GM12878 (cell line): ENCODE data around the gene ADAMTS18.

Experiments used
- CEBPB ChIP-seq, 2 experiments: fragments of 150-350 bp in 1 of 2; IDR thresholded peaks; 2 replicates each; pipeline ENCODE4 v1.6.1; 2012 to 2014; ENCODE audit warnings: low read depth in 2 of 2, low read length in 2 of 2, borderline replicate concordance in 1 of 2, inconsistent platforms in 1 of 2
- CHD1 ChIP-seq: IDR thresholded peaks from 2 replicates; pipeline ENCODE4 v1.6.1; 2012; ENCODE audit warnings: low read depth, low read length, improper control_type of control experiment
- ETV6 ChIP-seq, 2 experiments: fragments of 450-650 bp in 1 of 2; IDR thresholded peaks in 1 of 2; conservative IDR thresholded peaks in 1 of 2; 2 replicates each; pipeline ENCODE4 v1.6.1; 2014; ENCODE audit warnings: antibody characterized with exemption in 1 of 2, borderline replicate concordance in 1 of 2, low read depth in 1 of 2, mild to moderate bottlenecking in 1 of 2, moderate library complexity in 1 of 2
- EZH2 ChIP-seq: IDR thresholded peaks from 2 replicates; pipeline ENCODE4 v1.6.1; 2012; ENCODE audit warnings: low read depth, mild to moderate bottlenecking, control low read depth, inconsistent platforms, low read length, borderline replicate concordance; ENCODE audit not compliant: control insufficient read depth
- FOS ChIP-seq: IDR thresholded peaks from 3 replicates; pipeline ENCODE4 v1.6.1; 2011; ENCODE audit warnings: borderline replicate concordance; ENCODE audit not compliant: insufficient read length; ENCODE audit errors: extremely low read depth
- POLR2A ChIP-seq: IDR thresholded peaks from 2 replicates; pipeline ENCODE4 v1.6.1; 2011; ENCODE audit warnings: low read depth, mild to moderate bottlenecking, low read length
- POLR2AphosphoS5 ChIP-seq: IDR thresholded peaks from 2 replicates; pipeline ENCODE4 v1.6.1; 2011; ENCODE audit warnings: mild to moderate bottlenecking, low read length, inconsistent platforms
- RCOR1 ChIP-seq: conservative IDR thresholded peaks from 2 replicates; pipeline ENCODE4 v1.6.1; 2012; ENCODE audit warnings: low read depth, low read length, improper control_type of control experiment
- TF ChIP-seq, protein P1 (sequence below), 3 experiments: IDR thresholded peaks in 2 of 3; conservative IDR thresholded peaks in 1 of 3; 2 replicates each; pipeline ENCODE4 v1.5.1; 2011; ENCODE audit warnings: low read depth in 3 of 3, low read length in 3 of 3, mild to moderate bottlenecking in 3 of 3, control low read depth in 2 of 3, moderate library complexity in 2 of 3, inconsistent platforms in 1 of 3, mixed read lengths in 1 of 3; ENCODE audit not compliant: control insufficient read depth in 2 of 3, insufficient read depth in 1 of 3; ENCODE audit errors: extremely low read depth in 1 of 3
- TF ChIP-seq, protein P2 (sequence below): IDR thresholded peaks from 2 replicates; pipeline ENCODE4 v1.6.1; 2012; ENCODE audit warnings: mild to moderate bottlenecking, low read depth, low read length
- TF ChIP-seq, protein P3 (sequence below): IDR thresholded peaks from 2 replicates; pipeline ENCODE4 v1.6.1; 2011; ENCODE audit warnings: low read depth, low read length, improper control_type of control experiment, borderline replicate concordance
- TF ChIP-seq, protein P4 (sequence below): fragments of 450-650 bp; IDR thresholded peaks from 2 replicates; pipeline ENCODE4 v1.6.1; 2017; ENCODE audit warnings: mild to moderate bottlenecking, low read depth, inconsistent platforms; ENCODE audit not compliant: poor library complexity, severe bottlenecking
- TF ChIP-seq, protein P5 (sequence below): IDR thresholded peaks from 2 replicates; pipeline ENCODE4 v1.6.1; 2011; ENCODE audit warnings: low read depth, mild to moderate bottlenecking, low read length, moderate library complexity, borderline replicate concordance; ENCODE audit errors: extremely low read depth

DNA sequence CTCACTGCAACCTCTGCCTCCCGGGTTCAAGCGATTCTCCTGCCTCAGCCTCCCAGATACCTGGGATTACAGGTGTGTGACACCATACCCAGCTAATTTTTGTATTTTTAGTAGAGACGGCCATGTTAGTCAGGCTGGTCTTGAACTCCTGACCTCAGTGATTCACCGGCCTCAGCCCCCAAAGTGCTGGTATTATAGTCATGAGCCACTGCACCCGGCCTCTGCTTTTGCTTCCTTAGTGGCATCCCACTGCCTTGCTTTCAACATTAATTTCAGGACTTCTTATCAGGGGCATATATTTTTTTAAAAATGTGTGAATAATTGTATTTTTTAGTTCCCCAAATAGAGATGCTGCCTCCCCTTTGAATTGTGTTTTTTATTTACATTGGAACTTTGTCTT, 136.8 kb downstream of the ADAMTS18 start:
- TF ChIP-seq, protein P1, sequence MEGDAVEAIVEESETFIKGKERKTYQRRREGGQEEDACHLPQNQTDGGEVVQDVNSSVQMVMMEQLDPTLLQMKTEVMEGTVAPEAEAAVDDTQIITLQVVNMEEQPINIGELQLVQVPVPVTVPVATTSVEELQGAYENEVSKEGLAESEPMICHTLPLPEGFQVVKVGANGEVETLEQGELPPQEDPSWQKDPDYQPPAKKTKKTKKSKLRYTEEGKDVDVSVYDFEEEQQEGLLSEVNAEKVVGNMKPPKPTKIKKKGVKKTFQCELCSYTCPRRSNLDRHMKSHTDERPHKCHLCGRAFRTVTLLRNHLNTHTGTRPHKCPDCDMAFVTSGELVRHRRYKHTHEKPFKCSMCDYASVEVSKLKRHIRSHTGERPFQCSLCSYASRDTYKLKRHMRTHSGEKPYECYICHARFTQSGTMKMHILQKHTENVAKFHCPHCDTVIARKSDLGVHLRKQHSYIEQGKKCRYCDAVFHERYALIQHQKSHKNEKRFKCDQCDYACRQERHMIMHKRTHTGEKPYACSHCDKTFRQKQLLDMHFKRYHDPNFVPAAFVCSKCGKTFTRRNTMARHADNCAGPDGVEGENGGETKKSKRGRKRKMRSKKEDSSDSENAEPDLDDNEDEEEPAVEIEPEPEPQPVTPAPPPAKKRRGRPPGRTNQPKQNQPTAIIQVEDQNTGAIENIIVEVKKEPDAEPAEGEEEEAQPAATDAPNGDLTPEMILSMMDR (IDR thresholded peaks at IDR 0.05 in 2 of 3, conservative IDR thresholded peaks at IDR 0.05 in 1 of 3; ENCODE audit: control insufficient read depth in 2 of 3, extremely low read depth in 1 of 3, insufficient read depth in 1 of 3, low read depth in 3 of 3, low read length in 3 of 3), result no peak
- TF ChIP-seq CEBPB (IDR thresholded peaks at IDR 0.05; ENCODE audit: borderline replicate concordance in 1 of 2, low read depth in 2 of 2, low read length in 2 of 2) (no peak), ETV6 (conservative IDR thresholded peaks at IDR 0.05 in 1 of 2, IDR thresholded peaks at IDR 0.05 in 1 of 2; ENCODE audit: borderline replicate concordance in 1 of 2, low read depth in 1 of 2) (no peak), POLR2AphosphoS5 (no peak), RCOR1 (no peak), FOS (no peak), CHD1 (no peak), POLR2A (no peak), EZH2 (no peak)
- TF ChIP-seq, protein P2, sequence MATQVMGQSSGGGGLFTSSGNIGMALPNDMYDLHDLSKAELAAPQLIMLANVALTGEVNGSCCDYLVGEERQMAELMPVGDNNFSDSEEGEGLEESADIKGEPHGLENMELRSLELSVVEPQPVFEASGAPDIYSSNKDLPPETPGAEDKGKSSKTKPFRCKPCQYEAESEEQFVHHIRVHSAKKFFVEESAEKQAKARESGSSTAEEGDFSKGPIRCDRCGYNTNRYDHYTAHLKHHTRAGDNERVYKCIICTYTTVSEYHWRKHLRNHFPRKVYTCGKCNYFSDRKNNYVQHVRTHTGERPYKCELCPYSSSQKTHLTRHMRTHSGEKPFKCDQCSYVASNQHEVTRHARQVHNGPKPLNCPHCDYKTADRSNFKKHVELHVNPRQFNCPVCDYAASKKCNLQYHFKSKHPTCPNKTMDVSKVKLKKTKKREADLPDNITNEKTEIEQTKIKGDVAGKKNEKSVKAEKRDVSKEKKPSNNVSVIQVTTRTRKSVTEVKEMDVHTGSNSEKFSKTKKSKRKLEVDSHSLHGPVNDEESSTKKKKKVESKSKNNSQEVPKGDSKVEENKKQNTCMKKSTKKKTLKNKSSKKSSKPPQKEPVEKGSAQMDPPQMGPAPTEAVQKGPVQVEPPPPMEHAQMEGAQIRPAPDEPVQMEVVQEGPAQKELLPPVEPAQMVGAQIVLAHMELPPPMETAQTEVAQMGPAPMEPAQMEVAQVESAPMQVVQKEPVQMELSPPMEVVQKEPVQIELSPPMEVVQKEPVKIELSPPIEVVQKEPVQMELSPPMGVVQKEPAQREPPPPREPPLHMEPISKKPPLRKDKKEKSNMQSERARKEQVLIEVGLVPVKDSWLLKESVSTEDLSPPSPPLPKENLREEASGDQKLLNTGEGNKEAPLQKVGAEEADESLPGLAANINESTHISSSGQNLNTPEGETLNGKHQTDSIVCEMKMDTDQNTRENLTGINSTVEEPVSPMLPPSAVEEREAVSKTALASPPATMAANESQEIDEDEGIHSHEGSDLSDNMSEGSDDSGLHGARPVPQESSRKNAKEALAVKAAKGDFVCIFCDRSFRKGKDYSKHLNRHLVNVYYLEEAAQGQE, result no peak
- TF ChIP-seq, protein P3, sequence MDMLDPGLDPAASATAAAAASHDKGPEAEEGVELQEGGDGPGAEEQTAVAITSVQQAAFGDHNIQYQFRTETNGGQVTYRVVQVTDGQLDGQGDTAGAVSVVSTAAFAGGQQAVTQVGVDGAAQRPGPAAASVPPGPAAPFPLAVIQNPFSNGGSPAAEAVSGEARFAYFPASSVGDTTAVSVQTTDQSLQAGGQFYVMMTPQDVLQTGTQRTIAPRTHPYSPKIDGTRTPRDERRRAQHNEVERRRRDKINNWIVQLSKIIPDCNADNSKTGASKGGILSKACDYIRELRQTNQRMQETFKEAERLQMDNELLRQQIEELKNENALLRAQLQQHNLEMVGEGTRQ, result no peak
- TF ChIP-seq, protein P4, sequence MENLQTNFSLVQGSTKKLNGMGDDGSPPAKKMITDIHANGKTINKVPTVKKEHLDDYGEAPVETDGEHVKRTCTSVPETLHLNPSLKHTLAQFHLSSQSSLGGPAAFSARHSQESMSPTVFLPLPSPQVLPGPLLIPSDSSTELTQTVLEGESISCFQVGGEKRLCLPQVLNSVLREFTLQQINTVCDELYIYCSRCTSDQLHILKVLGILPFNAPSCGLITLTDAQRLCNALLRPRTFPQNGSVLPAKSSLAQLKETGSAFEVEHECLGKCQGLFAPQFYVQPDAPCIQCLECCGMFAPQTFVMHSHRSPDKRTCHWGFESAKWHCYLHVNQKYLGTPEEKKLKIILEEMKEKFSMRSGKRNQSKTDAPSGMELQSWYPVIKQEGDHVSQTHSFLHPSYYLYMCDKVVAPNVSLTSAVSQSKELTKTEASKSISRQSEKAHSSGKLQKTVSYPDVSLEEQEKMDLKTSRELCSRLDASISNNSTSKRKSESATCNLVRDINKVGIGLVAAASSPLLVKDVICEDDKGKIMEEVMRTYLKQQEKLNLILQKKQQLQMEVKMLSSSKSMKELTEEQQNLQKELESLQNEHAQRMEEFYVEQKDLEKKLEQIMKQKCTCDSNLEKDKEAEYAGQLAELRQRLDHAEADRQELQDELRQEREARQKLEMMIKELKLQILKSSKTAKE, result no peak
- TF ChIP-seq, protein P5, sequence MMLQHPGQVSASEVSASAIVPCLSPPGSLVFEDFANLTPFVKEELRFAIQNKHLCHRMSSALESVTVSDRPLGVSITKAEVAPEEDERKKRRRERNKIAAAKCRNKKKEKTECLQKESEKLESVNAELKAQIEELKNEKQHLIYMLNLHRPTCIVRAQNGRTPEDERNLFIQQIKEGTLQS, result no peak
